ENCODE measurements around the gene NUDT16.
"Not testable (repeated sequence)": the region's sequence is repeated elsewhere in the genome, so short reads cannot be mapped to it uniquely, and the experiment has no call there.

Gene NUDT16

GRCh38 chr3:131381445-131382291 is at the start of gene NUDT16:
Gene NUDT16 (plus strand): TSS chr3:131381774. CDS start chr3:131381805, 31 bp downstream.
- peak within 1 kb of the TSS; percentile 95 for H3K4me3 Mint-ChIP-seq
- peaks cover 27% of the 10 kb centered on the region for H3K4me1 Mint-ChIP-seq
- no peaks in the 10 kb centered on the region for H3K27me3 Mint-ChIP-seq
- H3K9me3 Mint-ChIP-seq: no peaks in the 10 kb centered on the region
- H3K36me3 Mint-ChIP-seq: peaks cover 4% of the 10 kb centered on the region
- H3K27ac Mint-ChIP-seq: peak within 1 kb of the TSS; percentile 92

GRCh38 chr3:131338948-131339640 is 42.5 kb upstream of the NUDT16 start:
- Mint-ChIP-seq H3K4me3 (no peak overlapping the region), H3K9me3 (peaks cover 3% of the 10 kb centered on the region), H3K4me1 (no peaks in the 10 kb centered on the region), H3K36me3 (peaks cover 3% of the 10 kb centered on the region), H3K27ac (no peak overlapping the region), H3K27me3 (no peaks in the 10 kb centered on the region)

GRCh38 chr3:131341761-131342160 is 39.8 kb upstream of the NUDT16 start:
- peaks cover 6% of the 10 kb centered on the region for H3K36me3 Mint-ChIP-seq
- H3K27ac Mint-ChIP-seq: no peak overlapping the region
- H3K4me3 Mint-ChIP-seq: no peak overlapping the region
- H3K9me3 Mint-ChIP-seq: peaks cover 8% of the 10 kb centered on the region
- no peaks in the 10 kb centered on the region for H3K27me3 Mint-ChIP-seq
- no peaks in the 10 kb centered on the region for H3K4me1 Mint-ChIP-seq

GRCh38 chr3:131348911-131349310 is 32.7 kb upstream of the NUDT16 start:
- Mint-ChIP-seq H3K9me3 (peaks cover 7% of the 10 kb centered on the region), H3K36me3 (peaks cover 5% of the 10 kb centered on the region), H3K4me1 (no peaks in the 10 kb centered on the region), H3K27me3 (no peaks in the 10 kb centered on the region), H3K4me3 (no peak overlapping the region), H3K27ac (no peak overlapping the region)

GRCh38 chr3:131349454-131349853 is 32.1 kb upstream of the NUDT16 start:
- H3K4me3 Mint-ChIP-seq: no peak overlapping the region
- H3K9me3 Mint-ChIP-seq: peaks cover 1% of the 10 kb centered on the region
- H3K27ac Mint-ChIP-seq: no peak overlapping the region
- peaks cover 1% of the 10 kb centered on the region for H3K36me3 Mint-ChIP-seq
- H3K27me3 Mint-ChIP-seq: no peaks in the 10 kb centered on the region
- H3K4me1 Mint-ChIP-seq: no peaks in the 10 kb centered on the region

- H3K27ac Mint-ChIP-seq: no peak overlapping the region
- no peaks in the 10 kb centered on the region for H3K36me3 Mint-ChIP-seq
- H3K4me3 Mint-ChIP-seq: no peak overlapping the region
- no peaks in the 10 kb centered on the region for H3K27me3 Mint-ChIP-seq
- H3K4me1 Mint-ChIP-seq: no peaks in the 10 kb centered on the region
- H3K9me3 Mint-ChIP-seq: no peaks in the 10 kb centered on the region
These were observed 31.6 kb upstream of the NUDT16 start for GRCh38 chr3:131349946-131350347.

GRCh38 chr3:131350506-131350905 is 31.1 kb upstream of the NUDT16 start:
- no peaks in the 10 kb centered on the region for H3K9me3 Mint-ChIP-seq
- H3K4me3 Mint-ChIP-seq: no peak overlapping the region
- H3K36me3 Mint-ChIP-seq: no peaks in the 10 kb centered on the region
- no peaks in the 10 kb centered on the region for H3K27me3 Mint-ChIP-seq
- no peaks in the 10 kb centered on the region for H3K4me1 Mint-ChIP-seq
- no peak overlapping the region for H3K27ac Mint-ChIP-seq

GRCh38 chr3:131353016-131353877 is 28.3 kb upstream of the NUDT16 start:
- H3K27ac Mint-ChIP-seq: no peak overlapping the region
- peaks cover 9% of the 10 kb centered on the region for H3K27me3 Mint-ChIP-seq
- H3K9me3 Mint-ChIP-seq: no peaks in the 10 kb centered on the region
- no peaks in the 10 kb centered on the region for H3K36me3 Mint-ChIP-seq
- no peaks in the 10 kb centered on the region for H3K4me1 Mint-ChIP-seq
- H3K4me3 Mint-ChIP-seq: no peak overlapping the region

- Mint-ChIP-seq H3K4me3 (no peak overlapping the region), H3K36me3 (no peaks in the 10 kb centered on the region), H3K27me3 (peaks cover 9% of the 10 kb centered on the region), H3K4me1 (no peaks in the 10 kb centered on the region), H3K9me3 (no peaks in the 10 kb centered on the region), H3K27ac (no peak overlapping the region)
These were observed 27.6 kb upstream of the NUDT16 start for GRCh38 chr3:131353986-131354385.

GRCh38 chr3:131356006-131356595 is 25.5 kb upstream of the NUDT16 start:
- Mint-ChIP-seq H3K27me3 (peaks cover 15% of the 10 kb centered on the region), H3K9me3 (no peaks in the 10 kb centered on the region), H3K27ac (no peak overlapping the region), H3K36me3 (no peaks in the 10 kb centered on the region), H3K4me3 (no peak overlapping the region), H3K4me1 (peaks cover 2% of the 10 kb centered on the region)

- Mint-ChIP-seq H3K36me3 (no peaks in the 10 kb centered on the region), H3K4me3 (no peak overlapping the region), H3K4me1 (peaks cover 7% of the 10 kb centered on the region), H3K9me3 (no peaks in the 10 kb centered on the region), H3K27ac (no peak overlapping the region), H3K27me3 (peaks cover 24% of the 10 kb centered on the region)
These were observed 24.3 kb upstream of the NUDT16 start for GRCh38 chr3:131357275-131357674.

GRCh38 chr3:131360191-131360755 is 21.3 kb upstream of the NUDT16 start:
- no peak overlapping the region for H3K4me3 Mint-ChIP-seq
- no peak overlapping the region for H3K27ac Mint-ChIP-seq
- peaks cover 7% of the 10 kb centered on the region for H3K4me1 Mint-ChIP-seq
- H3K9me3 Mint-ChIP-seq: peaks cover 3% of the 10 kb centered on the region
- H3K36me3 Mint-ChIP-seq: no peaks in the 10 kb centered on the region
- H3K27me3 Mint-ChIP-seq: peaks cover 36% of the 10 kb centered on the region

- peaks cover 11% of the 10 kb centered on the region for H3K9me3 Mint-ChIP-seq
- H3K4me1 Mint-ChIP-seq, H3K4me3 Mint-ChIP-seq, H3K36me3 Mint-ChIP-seq, H3K27ac Mint-ChIP-seq: not testable (repeated sequence)
- H3K27me3 Mint-ChIP-seq: peaks cover 35% of the 10 kb centered on the region
These were observed 20.5 kb upstream of the NUDT16 start for GRCh38 chr3:131361066-131361463.

- peaks cover 31% of the 10 kb centered on the region for H3K27me3 Mint-ChIP-seq
- H3K36me3 Mint-ChIP-seq: no peaks in the 10 kb centered on the region
- H3K4me1 Mint-ChIP-seq: peaks cover 7% of the 10 kb centered on the region
- H3K4me3 Mint-ChIP-seq: peak overlapping the region; percentile 67
- H3K27ac Mint-ChIP-seq: no peak overlapping the region
- peaks cover 11% of the 10 kb centered on the region for H3K9me3 Mint-ChIP-seq
These were observed 19.8 kb upstream of the NUDT16 start for GRCh38 chr3:131361464-131362421.

All from activated naive CD4-positive, alpha-beta T cell treated with anti-CD3 and anti-CD28 coated beads, Interleukin-2, amount 50 U/mL, for 24 hours (primary cell).